Adipose tissue (tissue), 3 donors: Measurements from ENCODE around the gene VWC2. TPM values are rescaled to one million over a fixed set of nuclear protein-coding genes. Genes with fewer than 3 reads are reported as not detected.

Experiments
- H3K27ac ChIP-seq: one replicate; pipeline ENCODE4 v1.5.1; 2013; ENCODE audit warnings: low read depth, low read length
- WGBS, 3 donors: extraction: QIAGEN DNeasy Blood & Tissue Kit; methylation state at CpG; one replicate each; pipeline ENCODE4 v1.1.7; 2013; 5-methylcytosine and 5-hydroxymethylcytosine counted together
- polyA plus RNA-seq, 3 donors: library from polyadenylated mRNA; stranded (reverse); fragments of 200-250 nt; gene quantifications; one replicate each; pipeline ENCODE4 v1.2.3, GENCODE V29; 2013
- donor health status: healthy with polysubstance abuse.
- donor health status: Bipolar disorder and iron deficiency.
- donor health status: healthy.

Gene VWC2
- polyA plus RNA-seq, 3 donors = 0.01 TPM; not detected in 2

DNA sequence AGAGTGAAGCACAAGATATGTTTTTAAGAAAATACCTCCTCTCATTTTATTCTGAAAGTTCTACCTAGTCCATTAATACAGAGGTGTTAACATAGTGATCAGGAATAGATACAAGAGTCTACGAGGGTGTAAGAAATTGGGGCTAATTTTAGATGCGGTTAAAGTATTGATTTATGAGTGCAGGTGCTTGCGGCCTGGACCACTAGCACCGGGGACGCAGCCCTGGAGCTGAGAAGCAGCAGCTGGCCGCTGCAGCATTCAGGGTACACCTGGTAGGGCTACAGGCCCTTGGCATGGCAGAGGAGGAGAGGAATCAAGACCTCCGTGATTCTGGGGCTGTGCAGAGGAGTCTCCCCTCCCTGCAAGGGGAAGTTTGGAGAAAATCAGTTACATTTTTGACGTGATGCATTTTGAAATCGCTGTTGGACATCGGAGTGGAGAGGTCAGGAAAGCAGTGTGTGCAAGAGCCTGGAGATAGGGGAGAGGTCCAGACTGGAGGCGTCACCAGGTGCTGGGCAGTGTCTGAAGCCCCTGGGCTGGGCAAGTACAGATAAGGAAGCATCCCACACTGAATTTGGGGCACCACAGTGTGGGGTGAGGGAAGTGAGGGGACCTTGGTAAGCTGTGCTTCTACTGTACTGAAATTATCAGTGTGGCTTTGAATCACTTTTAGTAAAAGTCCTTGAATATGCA is 112.3 kb downstream of the VWC2 start:
- H3K27ac ChIP-seq = no peak overlapping the region
- WGBS, 3 donors = 53 to 72% (median 71%) methylated on average over 11 of the region's 11 CpGs

DNA sequence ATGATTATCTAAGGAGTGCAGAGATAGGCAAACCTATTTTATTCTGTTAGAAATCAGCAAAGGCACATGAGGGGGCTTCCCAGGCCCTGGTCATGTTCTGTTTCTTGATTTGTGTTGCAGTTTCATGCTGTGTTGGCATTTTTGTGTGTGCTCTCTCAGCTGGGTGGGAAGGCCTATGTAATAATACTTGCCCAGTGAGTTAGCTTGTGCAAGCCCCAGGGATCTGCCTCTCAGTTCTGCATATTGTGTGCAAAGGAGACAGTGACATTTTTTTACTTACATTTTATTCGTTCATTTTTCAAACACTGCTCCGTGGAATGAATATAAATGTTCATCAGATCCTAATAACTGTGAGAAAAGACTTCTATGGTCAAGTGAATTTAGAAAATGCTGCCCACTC is 119.0 kb downstream of the VWC2 start:
- WGBS, 3 donors = 76 to 89% (median 82%) methylated on average over 2 of the region's 2 CpGs
- no peak overlapping the region for H3K27ac ChIP-seq

DNA sequence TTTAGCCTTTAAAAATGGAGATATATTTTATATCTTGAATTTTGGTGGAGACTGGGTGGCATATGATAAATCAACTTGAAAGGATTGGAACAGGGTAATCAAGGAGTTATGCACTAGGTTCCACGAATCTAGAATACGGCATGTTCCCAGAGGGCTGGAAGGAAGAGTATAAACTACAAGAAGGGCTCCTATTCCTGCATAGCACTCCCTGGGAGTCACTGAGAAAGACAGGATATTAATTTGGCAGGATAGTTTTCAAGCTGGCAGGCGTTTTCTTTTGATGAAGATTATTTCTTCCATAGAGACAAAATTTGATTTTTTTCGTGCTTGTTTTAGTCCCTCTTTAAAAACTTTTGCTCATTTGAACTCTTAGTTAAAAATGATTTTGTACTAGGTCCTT is 119.7 kb downstream of the VWC2 start:
- WGBS, 3 donors = 48 to 76% (median 63%) methylated on average over 4 of the region's 4 CpGs
- no peak overlapping the region for H3K27ac ChIP-seq

DNA sequence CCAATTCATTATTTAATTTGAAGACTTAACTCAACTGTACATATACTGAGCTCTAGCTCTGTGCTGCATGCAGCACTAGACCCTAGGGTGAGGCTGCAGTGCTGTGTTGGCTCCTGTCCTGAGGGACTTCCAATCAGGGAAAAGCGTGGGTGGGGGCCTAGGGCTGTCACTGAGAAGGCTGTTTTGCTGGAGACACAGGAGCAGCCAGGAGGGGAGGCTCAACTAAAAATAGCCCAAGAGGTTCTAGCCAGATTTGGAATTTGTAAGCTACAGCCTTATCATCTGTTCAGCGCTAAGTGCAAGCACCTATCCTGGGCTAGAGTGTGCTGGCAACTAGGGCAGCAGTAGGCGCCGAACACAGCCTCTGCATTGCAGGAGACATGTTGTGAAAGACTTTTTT is 121.1 kb downstream of the VWC2 start:
- no peak overlapping the region for H3K27ac ChIP-seq
- WGBS, 3 donors = 86 to 94% (median 86%) methylated on average over 4 of the region's 4 CpGs

DNA sequence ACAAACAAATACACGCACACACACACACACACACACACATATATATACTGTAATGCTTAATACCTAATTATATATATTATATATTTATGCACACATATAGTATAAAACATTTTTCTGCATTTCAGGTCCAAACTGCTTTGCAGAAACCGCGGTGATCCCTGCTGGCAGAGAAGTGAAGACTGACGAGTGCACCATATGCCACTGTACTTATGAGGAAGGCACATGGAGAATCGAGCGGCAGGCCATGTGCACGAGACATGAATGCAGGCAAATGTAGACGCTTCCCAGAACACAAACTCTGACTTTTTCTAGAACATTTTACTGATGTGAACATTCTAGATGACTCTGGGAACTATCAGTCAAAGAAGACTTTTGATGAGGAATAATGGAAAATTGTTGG is 138.5 kb downstream of the VWC2 start:
- H3K27ac ChIP-seq = no peak overlapping the region
- WGBS, 3 donors = 80 to 86% (median 83%) methylated on average over 8 of the region's 8 CpGs

DNA sequence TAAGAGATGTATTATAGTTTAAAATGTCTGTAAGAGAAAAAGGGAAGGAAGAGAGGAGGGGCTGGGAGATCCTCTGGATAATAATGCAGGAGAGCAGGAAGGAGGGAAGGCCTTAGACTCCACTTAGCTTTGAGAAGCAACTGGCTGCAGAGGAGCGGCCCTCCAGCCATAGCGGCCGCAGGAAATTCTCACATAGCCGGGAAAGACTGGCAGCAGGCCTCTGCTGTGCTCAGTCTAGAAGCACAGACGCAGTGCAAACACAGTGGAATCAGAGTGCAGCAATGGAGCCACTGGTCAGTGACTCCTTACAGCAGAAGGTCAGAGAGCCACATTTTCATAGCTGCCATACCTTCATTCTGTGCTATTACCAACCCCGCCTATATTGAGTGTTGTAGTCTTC is 153.3 kb downstream of the VWC2 start:
- WGBS, 3 donors = 83 to 86% (median 83%) methylated on average over 6 of the region's 6 CpGs
- H3K27ac ChIP-seq = no peak overlapping the region

DNA sequence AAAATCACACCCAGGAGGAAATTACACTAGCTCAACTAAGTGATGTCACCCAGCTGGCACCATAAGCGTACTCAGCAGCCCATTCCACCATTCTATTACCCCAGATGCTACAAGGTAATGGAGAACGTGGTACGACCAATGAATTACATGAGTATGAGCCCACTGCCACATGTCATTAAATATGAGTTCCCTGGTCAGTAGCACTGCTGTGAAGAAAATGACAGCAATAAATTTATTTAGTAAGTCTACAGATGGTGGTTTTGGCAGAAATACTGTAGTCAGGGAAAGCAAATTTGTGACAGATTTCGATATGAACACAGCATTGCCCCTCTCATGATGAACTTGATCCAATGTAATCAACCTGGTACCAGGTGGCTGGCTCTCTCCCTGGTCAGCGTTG is 154.2 kb downstream of the VWC2 start:
- 80 to 81% (median 81%) methylated on average over 5 of the region's 5 CpGs for WGBS, 3 donors
- H3K27ac ChIP-seq = no peak overlapping the region

DNA sequence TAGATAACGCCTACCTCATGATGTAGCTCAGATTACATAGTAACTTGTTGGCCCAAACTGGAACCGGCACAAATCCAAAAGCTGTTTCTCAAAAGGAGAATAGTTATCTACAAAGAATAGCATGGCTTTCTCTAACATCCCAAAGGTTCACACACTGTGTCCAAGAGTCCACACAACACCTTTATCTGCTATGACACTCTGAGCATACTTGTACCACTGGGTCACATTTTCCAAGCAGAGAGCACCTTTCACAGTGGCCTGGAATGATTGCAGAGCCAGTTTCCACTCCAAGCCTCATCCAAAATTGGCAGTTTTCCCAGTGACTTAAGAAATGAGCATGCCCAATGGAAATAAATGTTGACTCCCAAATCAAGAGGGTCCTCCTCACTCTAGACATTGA is 155.3 kb downstream of the VWC2 start:
- WGBS, 3 donors = 91 to 94% (median 92%) methylated on average over 2 of the region's 2 CpGs
- H3K27ac ChIP-seq = no peak overlapping the region

DNA sequence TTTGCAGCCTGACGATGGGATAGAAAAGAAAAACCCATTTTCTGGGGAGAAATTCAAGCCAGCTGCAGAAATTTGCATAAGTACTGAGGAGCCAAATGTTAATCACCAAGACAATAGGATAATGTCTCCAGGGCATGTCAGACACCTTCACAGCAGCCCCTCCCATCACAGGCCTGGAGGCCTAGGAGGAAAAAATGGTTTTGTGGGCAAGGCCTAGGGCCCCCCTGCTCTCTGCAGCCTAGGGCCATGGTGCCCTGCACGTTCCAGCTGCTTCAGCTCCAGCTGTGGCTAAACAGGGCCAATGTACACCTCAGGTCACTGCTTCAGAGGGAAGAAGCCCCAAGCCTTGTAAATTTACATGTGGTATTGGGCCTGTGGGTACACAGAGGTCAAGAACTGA is 158.2 kb downstream of the VWC2 start:
- no peak overlapping the region for H3K27ac ChIP-seq
- WGBS, 3 donors = 85 to 94% (median 88%) methylated on average over 2 of the region's 2 CpGs

DNA sequence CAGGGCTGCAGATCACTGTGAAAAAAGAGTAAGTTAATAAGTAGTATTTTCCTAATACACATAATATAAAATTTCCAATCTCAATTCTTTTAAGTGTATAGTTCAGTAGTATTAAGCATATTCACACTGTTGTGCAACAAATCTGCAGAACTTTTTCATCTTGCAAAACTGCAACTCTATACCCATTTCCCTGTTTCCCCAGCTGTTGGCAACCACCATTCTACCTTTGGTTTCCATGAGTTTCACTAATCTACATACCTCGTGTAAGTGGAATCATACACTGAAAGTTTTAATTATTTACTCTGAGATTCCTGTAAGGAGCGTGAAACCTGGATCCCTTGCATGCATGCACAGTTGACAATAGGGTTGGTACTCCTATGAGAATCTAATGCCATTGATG is 164.2 kb downstream of the VWC2 start:
- 76 to 83% (median 80%) methylated on average over 2 of the region's 2 CpGs for WGBS, 3 donors

More for the DNA sequence above, 164.2 kb downstream of the VWC2 start:
- H3K27ac ChIP-seq = no peak overlapping the region
